GM13976 (cell line): ENCODE measurements around the gene RGS5.

Source experiments
- DNase-seq: peaks from one replicate; pipeline ENCODE4 v3.0.0; 2012; ENCODE audit warnings: low spot score
- in situ Hi-C: fragments of 300-500 bp; cut with MboI; formaldehyde crosslinking; loops from one replicate; pipeline ENCODE4 v1.12.0; 2022; ENCODE audit warnings: low sequenced_read_pairs, mixed read lengths, inconsistent platforms; ENCODE audit not compliant: unreplicated experiment
- TF ChIP-seq, protein P1 (sequence below): IDR thresholded peaks from 2 replicates; pipeline ENCODE4 v1.5.1; 2012; ENCODE audit warnings: borderline replicate concordance, mild to moderate bottlenecking; ENCODE audit not compliant: insufficient read depth; ENCODE audit errors: extremely low read depth, missing control alignments, control extremely low read depth

Gene RGS5

DNA sequence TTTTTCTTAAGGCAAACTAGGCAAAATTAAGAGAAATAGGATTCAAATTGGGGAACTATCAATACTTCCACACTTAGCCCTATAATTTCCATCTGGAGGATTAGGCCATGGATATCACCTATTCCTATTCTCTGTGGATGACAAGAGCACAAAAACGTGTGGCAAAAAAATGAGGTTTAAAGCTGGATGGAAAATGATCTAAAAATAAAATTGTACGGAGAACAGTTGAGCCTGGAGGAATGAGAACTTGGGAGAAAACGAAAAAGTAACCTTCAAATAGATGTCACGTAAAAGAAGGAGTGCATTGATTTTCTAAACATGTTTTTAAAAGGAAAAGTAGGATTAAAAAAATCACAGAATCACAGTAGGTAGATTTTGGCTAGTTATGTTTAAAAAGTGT, 77.9 kb downstream of the RGS5 start:
- TF ChIP-seq, protein P1, sequence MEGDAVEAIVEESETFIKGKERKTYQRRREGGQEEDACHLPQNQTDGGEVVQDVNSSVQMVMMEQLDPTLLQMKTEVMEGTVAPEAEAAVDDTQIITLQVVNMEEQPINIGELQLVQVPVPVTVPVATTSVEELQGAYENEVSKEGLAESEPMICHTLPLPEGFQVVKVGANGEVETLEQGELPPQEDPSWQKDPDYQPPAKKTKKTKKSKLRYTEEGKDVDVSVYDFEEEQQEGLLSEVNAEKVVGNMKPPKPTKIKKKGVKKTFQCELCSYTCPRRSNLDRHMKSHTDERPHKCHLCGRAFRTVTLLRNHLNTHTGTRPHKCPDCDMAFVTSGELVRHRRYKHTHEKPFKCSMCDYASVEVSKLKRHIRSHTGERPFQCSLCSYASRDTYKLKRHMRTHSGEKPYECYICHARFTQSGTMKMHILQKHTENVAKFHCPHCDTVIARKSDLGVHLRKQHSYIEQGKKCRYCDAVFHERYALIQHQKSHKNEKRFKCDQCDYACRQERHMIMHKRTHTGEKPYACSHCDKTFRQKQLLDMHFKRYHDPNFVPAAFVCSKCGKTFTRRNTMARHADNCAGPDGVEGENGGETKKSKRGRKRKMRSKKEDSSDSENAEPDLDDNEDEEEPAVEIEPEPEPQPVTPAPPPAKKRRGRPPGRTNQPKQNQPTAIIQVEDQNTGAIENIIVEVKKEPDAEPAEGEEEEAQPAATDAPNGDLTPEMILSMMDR: no peak
- DNase-seq: no peak
- in situ Hi-C loops: no loop called here

DNA sequence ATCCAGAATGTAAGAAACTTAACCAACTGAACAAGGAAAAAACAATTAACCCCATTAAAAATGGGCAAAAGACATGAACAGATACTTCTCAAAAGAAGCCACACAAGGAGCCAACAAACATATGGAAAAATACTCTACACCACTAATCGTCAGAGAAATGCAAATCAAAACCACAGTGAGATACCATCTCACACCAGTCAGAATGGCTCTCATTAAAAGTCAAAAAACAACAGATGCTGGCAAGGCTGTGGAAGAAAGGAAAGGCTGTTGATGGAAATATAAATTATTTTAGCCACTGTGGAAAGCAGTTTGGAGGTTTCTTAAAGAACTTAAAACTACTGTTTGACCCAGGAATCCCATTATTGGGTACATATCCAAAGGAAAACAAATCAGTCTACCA, 82.3 kb downstream of the RGS5 start:
- TF ChIP-seq, protein P1: no peak
- in situ Hi-C loops: no loop called here
- DNase-seq: no peak

DNA sequence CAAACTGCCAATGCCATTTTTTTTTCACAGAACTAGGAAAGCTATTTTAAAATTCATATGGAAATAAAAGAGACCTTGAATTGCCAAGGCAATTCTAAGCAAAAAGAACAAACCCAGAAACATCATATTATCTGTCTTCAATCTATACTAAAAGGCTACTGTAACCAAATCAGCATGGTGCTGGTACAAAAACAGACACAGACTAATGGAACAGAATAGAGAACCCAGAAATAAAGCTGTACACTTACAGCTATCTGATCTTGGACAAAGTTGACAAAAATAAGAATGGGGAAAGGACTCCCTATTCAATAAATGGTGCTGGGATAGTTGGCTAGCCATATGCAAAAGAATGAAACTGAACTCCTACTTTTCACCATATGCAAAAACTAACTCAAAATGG, 83.0 kb downstream of the RGS5 start:
- DNase-seq: no peak
- TF ChIP-seq, protein P1: no peak
- in situ Hi-C loops: no loop called here

DNA sequence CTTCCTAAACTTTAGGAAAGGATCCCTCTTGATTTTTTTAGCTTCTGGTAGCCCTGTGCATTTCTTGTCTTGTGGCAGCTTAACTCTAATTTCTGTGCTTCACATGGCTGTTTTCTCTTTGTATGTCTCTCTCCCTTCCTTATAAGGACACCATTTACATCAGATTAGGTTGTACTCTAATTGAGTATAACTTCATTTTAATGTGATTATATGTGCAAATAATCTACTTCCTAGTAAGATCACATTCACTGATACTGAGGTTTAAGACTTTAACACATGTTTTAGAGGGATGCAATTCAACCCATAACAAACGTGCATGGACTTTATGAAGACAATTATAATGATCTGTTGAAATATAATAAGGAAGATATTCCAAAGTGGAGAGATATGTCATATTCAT, 86.8 kb downstream of the RGS5 start:
- TF ChIP-seq, protein P1: no peak
- in situ Hi-C loops: no loop called here
- no peak for DNase-seq

DNA sequence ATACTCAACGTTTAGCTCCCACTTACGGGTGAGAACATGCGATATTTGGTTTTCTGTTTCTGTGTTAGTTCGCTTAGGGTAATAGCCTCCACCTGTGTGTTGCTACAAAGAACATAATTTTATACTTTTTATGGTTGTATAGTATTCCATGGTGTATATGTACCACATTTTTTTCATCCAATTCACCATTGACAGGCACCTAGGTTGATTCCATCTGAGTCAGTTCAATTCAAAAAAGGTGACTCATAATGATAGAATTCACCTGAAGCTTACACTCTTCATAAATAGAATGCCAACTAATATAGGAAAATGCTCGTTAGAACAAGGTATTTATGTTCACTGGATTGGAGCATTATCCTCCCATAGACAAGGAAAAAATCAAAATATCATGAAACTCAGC, 95.1 kb downstream of the RGS5 start:
- DNase-seq: no peak
- TF ChIP-seq, protein P1: no peak
- in situ Hi-C loops: no loop called here

DNA sequence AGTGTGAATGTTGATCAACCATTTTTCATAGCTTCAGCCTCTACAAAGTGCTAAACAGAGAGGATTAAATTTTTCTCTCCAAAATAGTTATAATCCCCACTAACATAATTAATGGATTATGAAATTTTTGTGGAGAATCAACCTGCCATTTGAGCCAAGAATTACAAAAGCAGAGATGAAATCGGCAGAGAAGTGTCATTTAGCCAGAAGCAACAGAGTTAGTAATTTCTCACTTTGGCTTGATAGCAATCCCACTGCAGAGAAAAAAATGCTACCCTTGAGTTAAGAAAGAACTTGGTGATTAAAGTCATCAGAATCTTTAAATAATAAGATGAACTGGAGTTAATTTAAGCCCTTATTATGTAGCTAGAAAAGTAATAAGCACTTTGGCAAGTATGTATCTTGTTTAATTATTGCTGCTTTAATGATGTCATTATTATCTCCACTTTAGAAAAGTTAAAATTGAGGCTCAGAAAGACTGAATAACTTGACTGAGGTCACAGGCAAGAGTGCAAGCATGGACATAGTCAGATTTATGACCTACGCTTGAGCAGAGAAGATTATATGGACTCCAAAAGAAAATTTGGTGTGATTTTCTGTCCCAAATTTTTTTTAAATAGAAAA, 96.2 kb downstream of the RGS5 start:
- in situ Hi-C loops: no loop called here
- no peak for DNase-seq
- TF ChIP-seq, protein P1: no peak
